ENCODE measurements around the gene ATRNL1.
A peak's percentile ranks its signal among the peaks of the same experiment; 100 is the strongest.
"Not testable (repeated sequence)": the region's sequence is repeated elsewhere in the genome, so short reads cannot be mapped to it uniquely, and the experiment has no call there.

The ATRNL1 gene

DNA sequence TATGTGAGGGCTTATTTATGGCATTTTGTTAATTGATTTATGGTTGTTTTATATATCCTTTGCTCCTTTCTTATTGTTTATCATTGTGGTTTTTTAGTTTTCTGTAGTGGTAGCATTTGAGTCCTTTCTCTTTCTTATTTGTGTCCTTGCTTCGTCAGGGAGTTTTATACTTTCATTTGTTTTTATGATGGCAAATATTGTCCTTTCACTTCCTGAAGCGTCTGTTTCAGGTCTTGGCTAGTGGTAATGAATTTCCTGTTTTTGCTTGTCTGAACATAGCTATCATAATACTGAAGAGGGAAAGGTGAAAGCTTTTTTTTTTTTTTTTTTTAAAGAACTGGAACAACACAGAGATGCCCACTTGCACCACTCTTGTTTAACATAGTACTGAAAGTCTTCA, 228.2 kb downstream of the ATRNL1 start:
- no peak overlapping the region for H3K9ac ChIP-seq
- no peak overlapping the region for H3K4me3 ChIP-seq (ENCODE audit: low read depth, low read length)
- no peaks in the 10 kb centered on the region for H3K27me3 ChIP-seq (ENCODE audit: control insufficient read depth, insufficient read depth, low read length)
- H3K27ac ChIP-seq = no peak overlapping the region
- no peaks in the 10 kb centered on the region for H3K4me1 ChIP-seq
- H2AFZ ChIP-seq = no peak overlapping the region
- no peaks in the 10 kb centered on the region for H3K79me2 ChIP-seq
- no peaks in the 10 kb centered on the region for H3K9me3 ChIP-seq (ENCODE audit: control insufficient read depth, low read length)
- no peak overlapping the region for H3K4me2 ChIP-seq (ENCODE audit: low read length)
- H3K36me3 ChIP-seq (ENCODE audit: control insufficient read depth, insufficient read depth, low read length) = no peaks in the 10 kb centered on the region
- no peak for TF ChIP-seq CTCF (IDR thresholded peaks at IDR 0.05)

DNA sequence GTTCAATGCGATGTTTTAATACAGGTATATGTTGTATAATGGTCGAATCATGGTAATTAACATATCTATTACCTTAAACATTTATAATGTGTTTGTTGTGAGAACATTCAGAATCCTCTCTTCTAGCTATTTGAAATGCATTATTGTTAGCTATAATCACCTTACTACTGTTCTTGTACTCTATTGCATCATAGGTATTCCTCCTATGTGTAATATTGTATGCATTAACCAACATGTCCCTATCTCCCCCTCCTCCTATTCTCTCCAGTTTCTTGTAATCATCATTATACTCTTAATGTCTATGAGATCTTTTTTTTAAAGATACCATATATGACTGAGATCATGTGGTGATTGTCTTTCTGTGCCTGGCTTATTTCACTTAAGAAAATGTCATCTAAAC, 235.2 kb downstream of the ATRNL1 start:
- Histone ChIP-seq H3K9me3 (ENCODE audit: control insufficient read depth, low read length) (no peaks in the 10 kb centered on the region), H3K36me3 (ENCODE audit: control insufficient read depth, insufficient read depth, low read length) (no peaks in the 10 kb centered on the region), H3K4me2 (ENCODE audit: low read length) (no peak overlapping the region), H3K79me2 (no peaks in the 10 kb centered on the region), H2AFZ (no peak overlapping the region), H3K4me1 (no peaks in the 10 kb centered on the region), H3K4me3 (ENCODE audit: low read depth, low read length) (no peak overlapping the region), H3K27me3 (ENCODE audit: control insufficient read depth, insufficient read depth, low read length) (no peaks in the 10 kb centered on the region), H3K27ac (no peak overlapping the region), H3K9ac (no peak overlapping the region)
- TF ChIP-seq CTCF (IDR thresholded peaks at IDR 0.05) = no peak

DNA sequence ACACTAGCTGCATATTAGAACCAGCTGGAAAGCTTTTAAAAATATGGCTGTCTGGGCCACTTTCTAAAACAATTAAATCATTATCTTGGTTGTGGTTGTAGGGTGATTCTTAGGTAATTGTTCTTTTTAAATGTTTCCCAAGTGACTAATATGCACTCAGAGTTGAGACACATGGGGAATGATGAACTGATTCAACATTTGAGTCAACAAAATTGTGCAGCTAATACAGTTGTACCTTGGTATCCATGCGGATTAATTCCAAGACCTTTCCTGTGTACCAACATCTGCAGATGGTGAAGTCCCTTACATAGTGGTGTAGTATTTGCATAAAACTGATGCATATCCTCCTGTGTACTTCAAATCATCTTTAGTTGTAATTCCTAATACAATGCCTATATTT, 242.2 kb downstream of the ATRNL1 start:
- no peak for TF ChIP-seq CTCF (IDR thresholded peaks at IDR 0.05)

GRCh38 chr10:115355162-115355760, 262.1 kb downstream of the ATRNL1 start:
- Histone ChIP-seq H3K9me3 (ENCODE audit: control insufficient read depth, low read length) (no peaks in the 10 kb centered on the region), H3K9ac (no peak overlapping the region)

More for the DNA sequence above, 242.2 kb downstream of the ATRNL1 start:
- Histone ChIP-seq H3K27ac (no peak overlapping the region), H3K79me2 (no peaks in the 10 kb centered on the region), H3K4me3 (ENCODE audit: low read depth, low read length) (no peak overlapping the region), H3K9ac (no peak overlapping the region), H2AFZ (no peak overlapping the region), H3K36me3 (ENCODE audit: control insufficient read depth, insufficient read depth, low read length) (no peaks in the 10 kb centered on the region), H3K27me3 (ENCODE audit: control insufficient read depth, insufficient read depth, low read length) (no peaks in the 10 kb centered on the region), H3K4me2 (ENCODE audit: low read length) (no peak overlapping the region), H3K9me3 (ENCODE audit: control insufficient read depth, low read length) (no peaks in the 10 kb centered on the region), H3K4me1 (no peaks in the 10 kb centered on the region)

GRCh38 chr10:115367920-115368319, 274.8 kb downstream of the ATRNL1 start:
- not testable (repeated sequence) for H3K36me3 ChIP-seq (ENCODE audit: control insufficient read depth, insufficient read depth, low read length); H3K9me3 ChIP-seq (ENCODE audit: control insufficient read depth, low read length); H3K9ac ChIP-seq; H3K27ac ChIP-seq; H3K4me1 ChIP-seq; H3K4me3 ChIP-seq (ENCODE audit: low read depth, low read length); H2AFZ ChIP-seq; H3K27me3 ChIP-seq (ENCODE audit: control insufficient read depth, insufficient read depth, low read length); H3K4me2 ChIP-seq (ENCODE audit: low read length); H3K79me2 ChIP-seq

More at GRCh38 chr10:115355162-115355760, 262.1 kb downstream of the ATRNL1 start:
- no peaks in the 10 kb centered on the region for H3K79me2 ChIP-seq
- H2AFZ ChIP-seq = no peak overlapping the region
- no peaks in the 10 kb centered on the region for H3K4me1 ChIP-seq
- no peaks in the 10 kb centered on the region for H3K27me3 ChIP-seq (ENCODE audit: control insufficient read depth, insufficient read depth, low read length)
- peak; percentile 77 for TF ChIP-seq CTCF (IDR thresholded peaks at IDR 0.05)
- no peak overlapping the region for H3K4me3 ChIP-seq (ENCODE audit: low read depth, low read length)
- H3K27ac ChIP-seq = no peak overlapping the region
- no peaks in the 10 kb centered on the region for H3K36me3 ChIP-seq (ENCODE audit: control insufficient read depth, insufficient read depth, low read length)
- no peak overlapping the region for H3K4me2 ChIP-seq (ENCODE audit: low read length)

Measured in parathyroid adenoma (tissue), 2 donors.